ENCODE data around the gene DTX3L. TPM values are rescaled to one million over a fixed set of nuclear protein-coding genes. Genes with fewer than 3 reads are reported as not detected.

DTX3L gene
- 42.9 and 46.8 TPM in 2 replicates for total RNA-seq

DNA sequence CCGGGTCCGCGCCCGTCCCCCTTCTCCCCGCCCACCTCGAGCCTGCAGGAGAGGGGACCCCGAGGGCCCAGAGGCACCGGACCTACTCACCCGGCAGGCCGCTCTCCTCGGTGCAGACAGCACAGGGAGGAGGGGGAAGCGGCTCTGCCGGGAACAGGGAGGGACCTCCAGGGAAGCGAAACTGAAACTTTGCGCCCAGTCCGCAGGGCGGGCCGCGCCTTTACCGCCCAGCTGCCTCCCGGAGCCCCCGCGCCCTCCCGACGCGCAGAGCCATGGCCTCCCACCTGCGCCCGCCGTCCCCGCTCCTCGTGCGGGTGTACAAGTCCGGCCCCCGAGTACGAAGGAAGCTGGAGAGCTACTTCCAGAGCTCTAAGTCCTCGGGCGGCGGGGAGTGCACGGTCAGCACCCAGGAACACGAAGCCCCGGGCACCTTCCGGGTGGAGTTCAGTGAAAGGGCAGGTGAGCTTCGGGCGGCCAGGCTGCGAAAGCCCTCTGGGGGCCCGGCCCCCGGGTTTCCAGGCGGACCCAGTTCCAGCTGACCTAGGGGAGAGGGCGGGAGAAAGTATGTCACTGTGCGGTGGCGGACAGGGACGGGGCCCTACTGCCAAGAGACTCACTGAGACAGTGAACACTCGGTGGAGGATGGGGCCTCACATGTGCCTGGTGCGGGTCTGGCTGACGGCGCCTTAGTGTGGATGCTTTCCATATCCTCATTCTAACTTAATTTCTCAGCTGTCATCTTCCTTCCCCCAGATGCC, at the start of gene DTX3L, which contains the start of gene PARP9:
TSS of gene DTX3L (plus strand) at position 184 of the 758 bp plus-strand sequence. CDS start at position 273, 89 bp downstream.
TSS of gene PARP9 (minus strand) at position 146 of the 758 bp plus-strand sequence. CDS start 4,680 bp downstream, outside the sequence.
- Histone ChIP-seq H3K4me3 (ENCODE audit: low read depth, low read length) (peak within 1 kb of the TSS; percentile 80), H3K36me3 (ENCODE audit: control insufficient read depth, insufficient read depth, low read length) (peaks cover 5% of the 10 kb centered on the region), H3K27me3 (ENCODE audit: control insufficient read depth, insufficient read depth, low read length) (no peaks in the 10 kb centered on the region)
- TF ChIP-seq, protein P1, sequence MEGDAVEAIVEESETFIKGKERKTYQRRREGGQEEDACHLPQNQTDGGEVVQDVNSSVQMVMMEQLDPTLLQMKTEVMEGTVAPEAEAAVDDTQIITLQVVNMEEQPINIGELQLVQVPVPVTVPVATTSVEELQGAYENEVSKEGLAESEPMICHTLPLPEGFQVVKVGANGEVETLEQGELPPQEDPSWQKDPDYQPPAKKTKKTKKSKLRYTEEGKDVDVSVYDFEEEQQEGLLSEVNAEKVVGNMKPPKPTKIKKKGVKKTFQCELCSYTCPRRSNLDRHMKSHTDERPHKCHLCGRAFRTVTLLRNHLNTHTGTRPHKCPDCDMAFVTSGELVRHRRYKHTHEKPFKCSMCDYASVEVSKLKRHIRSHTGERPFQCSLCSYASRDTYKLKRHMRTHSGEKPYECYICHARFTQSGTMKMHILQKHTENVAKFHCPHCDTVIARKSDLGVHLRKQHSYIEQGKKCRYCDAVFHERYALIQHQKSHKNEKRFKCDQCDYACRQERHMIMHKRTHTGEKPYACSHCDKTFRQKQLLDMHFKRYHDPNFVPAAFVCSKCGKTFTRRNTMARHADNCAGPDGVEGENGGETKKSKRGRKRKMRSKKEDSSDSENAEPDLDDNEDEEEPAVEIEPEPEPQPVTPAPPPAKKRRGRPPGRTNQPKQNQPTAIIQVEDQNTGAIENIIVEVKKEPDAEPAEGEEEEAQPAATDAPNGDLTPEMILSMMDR (IDR thresholded peaks at IDR 0.05; ENCODE audit: insufficient read depth, low read length, poor library complexity, severe bottlenecking), result no peak
- no peak for DNase-seq (ENCODE audit: low read depth)

DNA sequence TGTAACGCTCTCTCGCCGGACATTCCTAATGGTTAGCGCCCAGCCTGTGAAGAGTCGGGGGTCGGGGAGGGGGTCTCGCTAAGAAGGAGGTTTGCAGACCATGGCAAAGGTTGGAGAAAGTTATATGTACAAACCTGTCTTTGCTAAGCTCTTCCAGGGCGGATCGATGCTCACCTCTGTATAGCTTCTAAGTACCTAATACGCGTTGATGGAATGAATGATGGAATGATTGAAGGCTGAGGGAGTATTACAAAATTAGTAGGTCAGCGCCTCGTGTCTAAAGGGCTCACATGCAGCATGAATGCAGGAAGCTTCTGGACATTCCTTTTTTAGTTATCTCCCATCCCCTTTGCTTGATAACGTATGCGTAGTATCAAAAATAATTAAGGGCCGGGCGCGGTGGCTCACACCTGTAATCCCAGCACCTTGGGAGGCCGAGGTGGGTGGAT, 49.1 kb upstream of the DTX3L start:
- TF ChIP-seq, protein P1 (IDR thresholded peaks at IDR 0.05; ENCODE audit: insufficient read depth, low read length, poor library complexity, severe bottlenecking), result no peak
- peak overlapping the region; percentile 96 for H3K4me3 ChIP-seq (ENCODE audit: low read depth, low read length)
- no peaks in the 10 kb centered on the region for H3K36me3 ChIP-seq (ENCODE audit: control insufficient read depth, insufficient read depth, low read length)
- H3K27me3 ChIP-seq (ENCODE audit: control insufficient read depth, insufficient read depth, low read length), result no peaks in the 10 kb centered on the region
- DNase-seq (ENCODE audit: low read depth), result no peak

DNA sequence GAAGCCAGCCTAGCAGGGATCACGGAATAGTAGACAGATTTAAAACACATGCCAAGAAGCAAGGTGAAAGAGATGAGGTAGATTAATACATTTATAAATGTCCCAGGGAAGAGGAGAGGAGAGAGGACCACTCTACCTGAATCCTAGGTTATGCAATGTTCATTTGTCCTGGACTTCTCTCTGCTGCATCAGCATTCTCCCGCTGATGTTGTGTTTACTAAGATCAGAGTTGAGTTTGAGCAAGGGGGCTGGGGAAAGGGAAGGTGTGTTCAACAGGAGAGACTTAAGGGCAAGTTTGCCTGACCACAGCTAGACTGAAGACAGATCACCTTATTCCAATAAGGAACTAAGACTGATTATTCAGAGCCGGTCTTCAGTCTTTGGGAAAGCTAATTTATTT, 48.3 kb upstream of the DTX3L start:
- TF ChIP-seq, protein P1 (IDR thresholded peaks at IDR 0.05; ENCODE audit: insufficient read depth, low read length, poor library complexity, severe bottlenecking), result no peak
- Histone ChIP-seq H3K4me3 (ENCODE audit: low read depth, low read length) (no peak overlapping the region), H3K27me3 (ENCODE audit: control insufficient read depth, insufficient read depth, low read length) (no peaks in the 10 kb centered on the region), H3K36me3 (ENCODE audit: control insufficient read depth, insufficient read depth, low read length) (no peaks in the 10 kb centered on the region)
- no peak for DNase-seq (ENCODE audit: low read depth)

DNA sequence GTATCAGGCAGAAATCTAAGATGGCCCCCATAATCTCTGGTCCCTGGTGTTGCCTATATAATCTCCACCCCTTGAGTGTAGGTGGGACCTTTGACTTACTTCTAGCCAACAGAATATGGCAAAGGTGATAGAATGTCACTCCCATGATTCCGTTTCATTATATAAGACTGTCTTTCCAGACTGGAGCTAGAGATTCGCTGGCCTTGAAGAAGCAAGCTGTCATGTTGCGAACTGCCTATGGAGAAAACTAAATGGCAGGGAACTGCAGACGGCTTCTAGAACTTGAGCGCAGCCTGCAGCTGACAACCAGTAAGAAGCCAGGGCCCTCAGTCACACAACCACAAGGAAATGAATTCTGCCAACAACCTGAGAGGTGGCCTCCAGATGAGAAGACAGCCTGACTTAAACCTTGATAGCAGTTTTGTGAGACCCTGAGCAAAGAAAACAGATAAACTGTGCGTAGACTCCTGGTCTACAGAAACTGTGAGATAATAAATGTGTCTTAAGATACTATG, 47.2 kb upstream of the DTX3L start:
- no peaks in the 10 kb centered on the region for H3K27me3 ChIP-seq (ENCODE audit: control insufficient read depth, insufficient read depth, low read length)
- H3K4me3 ChIP-seq (ENCODE audit: low read depth, low read length), result no peak overlapping the region
- H3K36me3 ChIP-seq (ENCODE audit: control insufficient read depth, insufficient read depth, low read length), result no peaks in the 10 kb centered on the region
- no peak for DNase-seq (ENCODE audit: low read depth)
- TF ChIP-seq, protein P1 (IDR thresholded peaks at IDR 0.05; ENCODE audit: insufficient read depth, low read length, poor library complexity, severe bottlenecking), result no peak

DNA sequence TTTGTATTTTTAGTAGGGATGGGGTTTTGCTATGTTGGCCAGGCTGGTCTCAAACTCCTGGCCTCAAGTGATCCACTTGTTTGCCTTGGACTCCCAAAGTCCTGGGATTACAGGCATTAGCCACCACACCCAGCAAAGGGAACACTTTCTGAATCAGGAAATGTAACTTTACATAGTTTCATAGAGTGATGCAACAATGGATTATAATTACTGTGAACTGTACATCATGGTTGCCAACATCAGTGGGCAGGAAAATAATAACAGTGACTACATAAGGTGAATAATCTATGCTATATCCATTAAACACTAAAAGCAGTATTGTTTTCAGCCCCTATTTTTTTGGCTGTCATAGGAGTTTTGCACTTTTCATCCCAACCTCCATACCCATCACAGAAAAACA, 44.4 kb upstream of the DTX3L start:
- no peaks in the 10 kb centered on the region for H3K27me3 ChIP-seq (ENCODE audit: control insufficient read depth, insufficient read depth, low read length)
- TF ChIP-seq, protein P1 (IDR thresholded peaks at IDR 0.05; ENCODE audit: insufficient read depth, low read length, poor library complexity, severe bottlenecking), result no peak
- no peak overlapping the region for H3K4me3 ChIP-seq (ENCODE audit: low read depth, low read length)
- no peaks in the 10 kb centered on the region for H3K36me3 ChIP-seq (ENCODE audit: control insufficient read depth, insufficient read depth, low read length)
- no peak for DNase-seq (ENCODE audit: low read depth)

Data from kidney epithelial cell (primary cell).